NCI-H187 treated with DMSO at 0.1 percent for 48 hours (cell line): ENCODE measurements around the gene CACNA1C.
"Not testable (repeated sequence)": the region's sequence is repeated elsewhere in the genome, so short reads cannot be mapped to it uniquely, and the experiment has no call there.

ENCODE experiments used
- DNase-seq: peaks from one replicate; lab custom pipeline; 2025; lab: John Stamatoyannopoulos, UW

Gene CACNA1C

GRCh38 chr12:2112401-2112800, 59.6 kb downstream of the CACNA1C start:
- no peak for DNase-seq

- no peak for DNase-seq
These were observed 60.5 kb downstream of the CACNA1C start for GRCh38 chr12:2113119-2113912.

GRCh38 chr12:2114071-2114470, 61.3 kb downstream of the CACNA1C start:
- no peak for DNase-seq

- DNase-seq = no peak
These were observed 62.5 kb downstream of the CACNA1C start for GRCh38 chr12:2115101-2115845.

GRCh38 chr12:2117541-2117940, 64.8 kb downstream of the CACNA1C start:
- no peak for DNase-seq

GRCh38 chr12:2118061-2118460, 65.3 kb downstream of the CACNA1C start:
- DNase-seq = no peak

- DNase-seq = no peak
These were observed 65.9 kb downstream of the CACNA1C start for GRCh38 chr12:2118481-2119255.

GRCh38 chr12:2119266-2119665, 66.5 kb downstream of the CACNA1C start:
- DNase-seq = no peak

- no peak for DNase-seq
These were observed 68.4 kb downstream of the CACNA1C start for GRCh38 chr12:2120982-2121758.

- no peak for DNase-seq
These were observed 71.8 kb downstream of the CACNA1C start for GRCh38 chr12:2124466-2125023.

GRCh38 chr12:2125651-2126522, 73.1 kb downstream of the CACNA1C start:
- DNase-seq = no peak

- no peak for DNase-seq
These were observed 74.1 kb downstream of the CACNA1C start for GRCh38 chr12:2126676-2127406.

GRCh38 chr12:2129076-2129475, 76.3 kb downstream of the CACNA1C start:
- no peak for DNase-seq

GRCh38 chr12:2135661-2136418, 83.1 kb downstream of the CACNA1C start:
- not testable (repeated sequence) for DNase-seq

GRCh38 chr12:2136901-2137300, 84.1 kb downstream of the CACNA1C start:
- no peak for DNase-seq

GRCh38 chr12:2137711-2138110, 84.9 kb downstream of the CACNA1C start:
- no peak for DNase-seq

GRCh38 chr12:2138294-2138693, 85.5 kb downstream of the CACNA1C start:
- no peak for DNase-seq

GRCh38 chr12:2138871-2139308, 86.1 kb downstream of the CACNA1C start:
- DNase-seq = no peak

GRCh38 chr12:2139651-2140050, 86.9 kb downstream of the CACNA1C start:
- no peak for DNase-seq
